ENCODE measurements around the gene ENGASE. TPM values are rescaled to one million over a fixed set of nuclear protein-coding genes. Genes with fewer than 3 reads are reported as not detected.

Gene ENGASE
- total RNA-seq, 1 experiment from 2014 or later: 34.5 TPM

- intact Hi-C loops (cut with micrococcal nuclease): no loop called here
Measured at GRCh38 chr17:79083191-79083971, 8.8 kb downstream of the ENGASE start.

DNA sequence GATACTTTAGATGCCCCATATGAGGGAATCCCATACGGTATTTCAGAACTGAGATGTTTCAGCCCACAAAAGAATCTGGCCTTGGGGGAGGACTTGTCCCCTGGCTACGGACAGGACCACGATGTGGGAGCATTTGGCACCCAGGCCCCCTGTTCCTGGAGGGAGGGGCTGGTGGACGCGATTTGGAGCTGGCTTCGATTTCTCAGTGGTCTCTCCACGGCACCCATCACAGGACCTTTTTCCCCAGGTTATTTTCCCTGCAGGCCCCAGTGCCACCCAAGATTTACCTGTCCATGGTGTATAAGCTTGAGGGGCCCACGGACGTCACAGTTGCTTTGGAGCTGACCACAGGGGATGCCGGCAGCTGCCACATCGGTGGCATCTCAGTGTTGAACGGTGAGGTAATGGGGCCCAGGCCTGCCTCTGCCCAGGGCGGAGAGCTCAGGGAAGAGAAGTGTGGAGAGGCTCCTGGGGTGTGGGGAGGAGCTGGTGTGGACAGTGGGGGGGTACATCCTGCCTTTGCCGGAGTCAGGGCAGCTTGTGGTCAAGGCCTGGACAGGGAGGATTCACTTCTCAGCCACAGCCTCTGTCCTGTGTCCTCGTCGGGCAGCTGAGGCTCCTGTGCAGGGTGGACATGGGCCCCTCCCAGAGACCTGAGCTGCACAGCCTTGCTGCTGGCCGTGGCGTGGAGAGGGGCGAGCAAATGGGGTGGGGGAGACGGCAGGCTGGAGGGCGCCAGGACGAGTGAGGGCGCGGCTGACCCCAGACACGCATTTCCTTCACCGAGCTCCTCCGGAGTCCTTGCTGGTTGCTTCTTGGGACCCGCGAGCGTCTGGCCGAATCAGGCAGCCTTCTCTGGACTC lies 9.9 kb downstream of the ENGASE start:
- BruUV-seq (replicated peaks): no TSS peak
- CTCF ChIA-PET: interaction anchor here (0.6 to 19.7 kb wide), 11 partner anchors 32 to 431 kb away, joined by 3 to 273 read pairs (median 4); no protein-coding TSS in a partner anchor
- TF ChIP-seq CTCF (IDR thresholded peaks at IDR 0.05; ENCODE audit: unreplicated experiment): no peak
- POLR2A ChIA-PET: interaction anchor here (1.1 to 1.3 kb wide), 2 partner anchors 10 to 25 kb away, joined by 4 to 6 read pairs; partner anchors contain the start of gene ENGASE
- Mint-ChIP-seq H3K4me3 (ENCODE audit: unreplicated experiment) (no peak overlapping the region), H3K9me3 (ENCODE audit: unreplicated experiment) (no peaks in the 10 kb centered on the region), H3K4me1 (ENCODE audit: insufficient read depth, unreplicated experiment) (no peaks in the 10 kb centered on the region), H3K36me3 (ENCODE audit: insufficient read depth, unreplicated experiment) (peaks cover 43% of the 10 kb centered on the region), H3K27me3 (ENCODE audit: insufficient read depth, unreplicated experiment) (no peaks in the 10 kb centered on the region), H3K27ac (ENCODE audit: low read depth, unreplicated experiment) (no peak overlapping the region)
- intact Hi-C loops (cut with micrococcal nuclease): no loop called here
- no peak for DNase-seq (ENCODE audit: unreplicated experiment)

More at GRCh38 chr17:79083191-79083971, 8.8 kb downstream of the ENGASE start:
- no peaks in the 10 kb centered on the region for H3K27me3 Mint-ChIP-seq (ENCODE audit: insufficient read depth, unreplicated experiment)
- no peak for DNase-seq (ENCODE audit: unreplicated experiment)
- CTCF ChIA-PET: interaction anchor here (0.6 to 19.7 kb wide), 16 partner anchors 9 to 368 kb away, joined by 3 to 273 read pairs (median 6); no protein-coding TSS in a partner anchor
- H3K36me3 Mint-ChIP-seq (ENCODE audit: insufficient read depth, unreplicated experiment): peaks cover 50% of the 10 kb centered on the region
- TF ChIP-seq CTCF (IDR thresholded peaks at IDR 0.05; ENCODE audit: unreplicated experiment): no peak
- no TSS peak for BruUV-seq (replicated peaks)
- H3K27ac Mint-ChIP-seq (ENCODE audit: low read depth, unreplicated experiment): no peak overlapping the region
- POLR2A ChIA-PET: interaction anchor here (0.6 kb wide), 1 partner anchor 624 kb away, joined by 3 read pairs; no protein-coding TSS in a partner anchor
- H3K4me3 Mint-ChIP-seq (ENCODE audit: unreplicated experiment): no peak overlapping the region
- no peaks in the 10 kb centered on the region for H3K4me1 Mint-ChIP-seq (ENCODE audit: insufficient read depth, unreplicated experiment)
- no peaks in the 10 kb centered on the region for H3K9me3 Mint-ChIP-seq (ENCODE audit: unreplicated experiment)

GRCh38 chr17:79085154-79085920 lies 10.7 kb downstream of the ENGASE start:
- no peak for DNase-seq (ENCODE audit: unreplicated experiment)
- TF ChIP-seq CTCF (IDR thresholded peaks at IDR 0.05; ENCODE audit: unreplicated experiment): no peak
- POLR2A ChIA-PET: interaction anchor here (0.9 to 1.3 kb wide), 3 partner anchors 11 to 26 kb away, joined by 3 to 6 read pairs (median 4); partner anchors contain the start of gene ENGASE
- no peak overlapping the region for H3K4me3 Mint-ChIP-seq (ENCODE audit: unreplicated experiment)
- H3K36me3 Mint-ChIP-seq (ENCODE audit: insufficient read depth, unreplicated experiment): peaks cover 35% of the 10 kb centered on the region
- H3K9me3 Mint-ChIP-seq (ENCODE audit: unreplicated experiment): no peaks in the 10 kb centered on the region
- CTCF ChIA-PET: interaction anchor here (0.6 to 19.7 kb wide), 9 partner anchors 33 to 430 kb away, joined by 3 to 273 read pairs (median 3); no protein-coding TSS in a partner anchor
- no peaks in the 10 kb centered on the region for H3K4me1 Mint-ChIP-seq (ENCODE audit: insufficient read depth, unreplicated experiment)
- H3K27me3 Mint-ChIP-seq (ENCODE audit: insufficient read depth, unreplicated experiment): no peaks in the 10 kb centered on the region
- intact Hi-C loops (cut with micrococcal nuclease): no loop called here
- no peak overlapping the region for H3K27ac Mint-ChIP-seq (ENCODE audit: low read depth, unreplicated experiment)
- no TSS peak for BruUV-seq (replicated peaks)

Measured in MCF 10A (cell line).